H9 (cell line): ENCODE data around the gene PRKAG3. TPM values are rescaled to one million over a fixed set of nuclear protein-coding genes. Genes with fewer than 3 reads are reported as not detected.

Source experiments
- DNase-seq: peaks from one replicate; pipeline ENCODE4 v3.0.0-alpha.2; 2017
- H2AFZ ChIP-seq: one replicate; pipeline ENCODE4 v1.6.1; 2013; ENCODE audit warnings: mild to moderate bottlenecking, low read length, control low read depth, moderate library complexity
- H2AK5ac ChIP-seq: 2 replicates; pipeline ENCODE4 v1.6.1; 2013; ENCODE audit warnings: low read length, control low read depth, mixed read lengths; ENCODE audit not compliant: insufficient read length
- H2BK120ac ChIP-seq: one replicate; pipeline ENCODE4 v1.6.1; 2013; ENCODE audit warnings: low read depth, mild to moderate bottlenecking, low read length, control low read depth, inconsistent platforms; ENCODE audit not compliant: poor library complexity, severe bottlenecking
- H2BK12ac ChIP-seq: 2 replicates; pipeline ENCODE4 v1.6.1; 2013; ENCODE audit warnings: low read length, control low read depth, mixed read lengths, low read depth; ENCODE audit not compliant: insufficient read length
- H2BK15ac ChIP-seq: 2 replicates; pipeline ENCODE4 v1.6.1; 2013; ENCODE audit warnings: low read depth, low read length, control low read depth
- H2BK20ac ChIP-seq: one replicate; pipeline ENCODE4 v1.6.1; 2013; ENCODE audit warnings: low read depth, mild to moderate bottlenecking, low read length, control low read depth, inconsistent platforms; ENCODE audit not compliant: poor library complexity, severe bottlenecking
- H2BK5ac ChIP-seq: 2 replicates; pipeline ENCODE4 v1.6.1; 2013; ENCODE audit warnings: low read length, control low read depth, mixed read lengths; ENCODE audit not compliant: insufficient read length
- H3K14ac ChIP-seq: 2 replicates; pipeline ENCODE4 v1.6.1; 2013; ENCODE audit warnings: low read length, control low read depth; ENCODE audit not compliant: insufficient read depth
- H3K18ac ChIP-seq: 2 replicates; pipeline ENCODE4 v1.6.1; 2013; ENCODE audit warnings: low read depth, mild to moderate bottlenecking, mixed read lengths, low read length, control low read depth; ENCODE audit not compliant: insufficient read length
- H3K23ac ChIP-seq: 2 replicates; pipeline ENCODE4 v1.6.1; 2013; ENCODE audit warnings: low read length, control low read depth, mixed read lengths, low read depth; ENCODE audit not compliant: insufficient read length
- H3K23me2 ChIP-seq: 2 replicates; pipeline ENCODE4 v1.6.1; 2013; ENCODE audit warnings: low read depth, mild to moderate bottlenecking, mixed read lengths, low read length, control low read depth; ENCODE audit not compliant: insufficient read length, poor library complexity, severe bottlenecking
- H3K27ac ChIP-seq: 2 replicates; pipeline ENCODE4 v1.5.1; 2013; ENCODE audit warnings: low read length, control low read depth, mixed read lengths, low read depth; ENCODE audit not compliant: insufficient read length
- H3K27me3 ChIP-seq: 2 replicates; pipeline ENCODE4 v1.6.1; 2013; ENCODE audit warnings: low read length, control low read depth, inconsistent platforms; ENCODE audit not compliant: insufficient read depth
- H3K4ac ChIP-seq: 2 replicates; pipeline ENCODE4 v1.6.1; 2013; ENCODE audit warnings: low read depth, mild to moderate bottlenecking, control low read depth, inconsistent platforms, low read length, moderate library complexity
- H3K4me1 ChIP-seq: 2 replicates; pipeline ENCODE4 v1.6.1; 2013; ENCODE audit warnings: low read length, control low read depth, inconsistent platforms; ENCODE audit not compliant: insufficient read depth
- H3K4me2 ChIP-seq: 2 replicates; pipeline ENCODE4 v1.6.1; 2013; ENCODE audit warnings: low read length, control low read depth, mixed read lengths; ENCODE audit not compliant: insufficient read length, insufficient read depth
- H3K56ac ChIP-seq: 2 replicates; pipeline ENCODE4 v1.6.1; 2013; ENCODE audit warnings: low read depth, mild to moderate bottlenecking, mixed read lengths, low read length, control low read depth; ENCODE audit not compliant: insufficient read length
- H3K79me1 ChIP-seq: 2 replicates; pipeline ENCODE4 v1.6.1; 2013; ENCODE audit warnings: low read depth, mild to moderate bottlenecking, moderate library complexity, low read length, control low read depth, inconsistent platforms; ENCODE audit not compliant: insufficient read depth, poor library complexity, severe bottlenecking
- H3K79me2 ChIP-seq: 2 replicates; pipeline ENCODE4 v1.6.1; 2013; ENCODE audit warnings: low read length, control low read depth, inconsistent platforms; ENCODE audit not compliant: insufficient read depth
- H3K9ac ChIP-seq: 2 replicates; pipeline ENCODE4 v1.6.1; 2013; ENCODE audit warnings: low read length, control low read depth, mixed read lengths; ENCODE audit not compliant: insufficient read length; ENCODE audit errors: extremely low read depth
- H3K9me3 ChIP-seq: one replicate; pipeline ENCODE4 v1.6.1; 2013; ENCODE audit warnings: low read depth, low read length, inconsistent platforms; ENCODE audit not compliant: control insufficient read depth
- H3T11ph ChIP-seq: one replicate; pipeline ENCODE4 v1.6.1; 2013; ENCODE audit warnings: mild to moderate bottlenecking, low read length, control low read depth, inconsistent platforms
- H4K20me1 ChIP-seq: one replicate; pipeline ENCODE4 v1.6.1; 2013; ENCODE audit not compliant: control insufficient read depth, insufficient read length, insufficient read depth
- H4K5ac ChIP-seq: 2 replicates; pipeline ENCODE4 v1.6.1; 2013; ENCODE audit warnings: low read depth, mild to moderate bottlenecking, mixed read lengths, low read length, control low read depth; ENCODE audit not compliant: insufficient read length
- H4K8ac ChIP-seq: replicated peaks from 2 replicates; pipeline ENCODE4 v1.6.1; 2013; ENCODE audit warnings: low read length, control low read depth, mixed read lengths, low read depth; ENCODE audit not compliant: insufficient read length
- H4K91ac ChIP-seq: 2 replicates; pipeline ENCODE4 v1.6.1; 2013; ENCODE audit warnings: low read depth, mild to moderate bottlenecking, moderate library complexity, mixed read lengths, low read length, control low read depth; ENCODE audit not compliant: insufficient read length
- H3K27ac Mint-ChIP-seq, 3 experiments: 2 replicates in 2 of 3; 3 replicates in 1 of 3; pipeline ENCODE4 v1.8.0; 2020 to 2021; ENCODE audit warnings: mixed read lengths in 3 of 3, mild to moderate bottlenecking in 1 of 3, moderate library complexity in 1 of 3
- H3K27me3 Mint-ChIP-seq: 2 replicates; pipeline ENCODE4 v1.8.0; 2021; ENCODE audit warnings: low read depth, mild to moderate bottlenecking, moderate library complexity, mixed read lengths
- H3K36me3 Mint-ChIP-seq, 3 experiments: 2 replicates in 2 of 3; 3 replicates in 1 of 3; pipeline ENCODE4 v1.8.0; 2020 to 2021; ENCODE audit warnings: low read depth in 3 of 3, mixed read lengths in 3 of 3; ENCODE audit not compliant: insufficient read depth in 1 of 3
- H3K4me1 Mint-ChIP-seq, 2 experiments: 2 replicates each; pipeline ENCODE4 v1.8.0; 2020; ENCODE audit warnings: mixed read lengths in 2 of 2
- H3K4me3 Mint-ChIP-seq, 2 experiments: 2 replicates in 1 of 2; 3 replicates in 1 of 2; pipeline ENCODE4 v1.8.0; 2020 to 2021; ENCODE audit warnings: mild to moderate bottlenecking in 2 of 2, mixed read lengths in 2 of 2, moderate library complexity in 1 of 2
- H3K9me3 Mint-ChIP-seq, 2 experiments: 2 replicates in 1 of 2; 3 replicates in 1 of 2; pipeline ENCODE4 v1.8.0; 2020; ENCODE audit warnings: mild to moderate bottlenecking in 2 of 2, mixed read lengths in 2 of 2, moderate library complexity in 1 of 2
- CTCF ChIP-seq: fragments of 200-600 bp; sonication (generic); conservative IDR thresholded peaks from 3 replicates; pipeline ENCODE4 v1.8.0; 2021; ENCODE audit warnings: antibody characterized with exemption, mild to moderate bottlenecking
- WGBS: extraction: QIAGEN DNeasy Blood & Tissue Kit; methylation state at CpG from one replicate; pipeline ENCODE4 v1.1.7; 2013; ENCODE audit warnings: missing lambda C conversion rate, low lambda C conversion rate, mixed read lengths; ENCODE audit not compliant: insufficient read length; ENCODE audit errors: extremely low coverage; 5-methylcytosine and 5-hydroxymethylcytosine counted together
- total RNA-seq: library from RNA; stranded (reverse); gene quantifications from 2 replicates; pipeline ENCODE4 v1.2.1, GENCODE V29; 2021

PRKAG3 gene
- total RNA-seq, 1 experiment from 2014 or later, result not detected

- H2BK12ac ChIP-seq, result no peak overlapping the region
- H2BK120ac ChIP-seq, result no peak overlapping the region
- no peak overlapping the region for H3K4me2 ChIP-seq
- Mint-ChIP-seq H3K36me3 (no peaks in the 10 kb centered on the region), H3K4me1 (peaks cover 39 to 67% of the 10 kb centered on the region in 2 experiments), H3K27ac (no peak overlapping the region; a peak in 1 of 7 replicates), H3K27me3 (peaks cover 98% of the 10 kb centered on the region), H3K4me3 (peak overlapping the region in 1 of 2 experiments; percentile 85; a peak in 2 of 5 replicates), H3K9me3 (peaks cover 0 to 3% of the 10 kb centered on the region in 2 experiments; a peak in 1 of 5 replicates)
- TF ChIP-seq CTCF, result no peak
- H3K23ac ChIP-seq, result no peak overlapping the region
- H3K4me1 ChIP-seq, result peaks cover 2% of the 10 kb centered on the region
- no peak overlapping the region for H2BK5ac ChIP-seq
- no peak overlapping the region for H4K8ac ChIP-seq
- DNase-seq, result no peak
- no peak overlapping the region for H2AFZ ChIP-seq
- peaks cover 3% of the 10 kb centered on the region for H3K23me2 ChIP-seq
- no peak overlapping the region for H2BK20ac ChIP-seq
- no peak overlapping the region for H3K14ac ChIP-seq
- H3K9ac ChIP-seq, result no peak overlapping the region
- peaks cover 84% of the 10 kb centered on the region for H3K27me3 ChIP-seq
- H3K9me3 ChIP-seq, result no peaks in the 10 kb centered on the region
- H3K4ac ChIP-seq, result no peak overlapping the region
- no peak overlapping the region for H3K18ac ChIP-seq
- no peaks in the 10 kb centered on the region for H4K20me1 ChIP-seq
- H3K79me2 ChIP-seq, result no peaks in the 10 kb centered on the region
- no peak overlapping the region for H2BK15ac ChIP-seq
- no peak overlapping the region for H4K91ac ChIP-seq
- H4K5ac ChIP-seq, result no peak overlapping the region
- no peak overlapping the region for H3K27ac ChIP-seq
- no peak overlapping the region for H2AK5ac ChIP-seq
- H3T11ph ChIP-seq, result no peak overlapping the region
- H3K56ac ChIP-seq, result no peak overlapping the region
- H3K79me1 ChIP-seq, result no peaks in the 10 kb centered on the region
- no CpG with 5 or more reads among the region's 10 CpGs for WGBS
Observed at GRCh38 chr2:218857371-218858137, 26.0 kb upstream of the PRKAG3 start.
